ENCODE data around the gene PTPRCAP. TPM values are rescaled to one million over a fixed set of nuclear protein-coding genes. Genes with fewer than 3 reads are reported as not detected.

Gene PTPRCAP
- total RNA-seq, 2 donors from 2014 or later: 1.9 to 2.8 TPM

DNA sequence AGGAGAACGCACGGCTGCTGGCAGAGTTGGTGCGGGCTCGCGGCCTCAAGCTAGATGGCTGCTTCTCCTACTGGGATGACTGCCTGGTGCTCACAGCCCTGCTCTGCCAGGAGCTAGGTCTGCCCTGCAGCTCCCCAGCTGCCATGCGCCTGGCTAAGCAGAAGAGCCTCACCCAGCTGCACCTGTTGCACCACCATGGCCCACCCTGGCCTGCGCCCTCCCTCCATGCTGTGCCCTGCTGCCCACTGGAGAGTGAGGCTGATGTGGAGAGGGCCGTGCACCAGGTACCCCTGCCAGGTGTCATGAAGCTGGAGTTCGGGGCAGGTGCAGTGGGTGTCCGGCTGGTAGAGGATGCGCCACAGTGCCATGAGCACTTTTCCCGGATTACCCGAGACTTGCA lies 14.0 kb downstream of the PTPRCAP start:
- Histone ChIP-seq H3K4me3 (no peak overlapping the region), H3K27ac (no peak overlapping the region), H3K9me3 (no peaks in the 10 kb centered on the region), H3K36me3 (no peaks in the 10 kb centered on the region), H3K4me1 (peaks cover 0 to 32% of the 10 kb centered on the region in 2 donors), H3K27me3 (no peaks in the 10 kb centered on the region)
- no peak for TF ChIP-seq CTCF (IDR thresholded peaks at IDR 0.05)
- DNase-seq (ENCODE audit: low spot score): no peak

DNA sequence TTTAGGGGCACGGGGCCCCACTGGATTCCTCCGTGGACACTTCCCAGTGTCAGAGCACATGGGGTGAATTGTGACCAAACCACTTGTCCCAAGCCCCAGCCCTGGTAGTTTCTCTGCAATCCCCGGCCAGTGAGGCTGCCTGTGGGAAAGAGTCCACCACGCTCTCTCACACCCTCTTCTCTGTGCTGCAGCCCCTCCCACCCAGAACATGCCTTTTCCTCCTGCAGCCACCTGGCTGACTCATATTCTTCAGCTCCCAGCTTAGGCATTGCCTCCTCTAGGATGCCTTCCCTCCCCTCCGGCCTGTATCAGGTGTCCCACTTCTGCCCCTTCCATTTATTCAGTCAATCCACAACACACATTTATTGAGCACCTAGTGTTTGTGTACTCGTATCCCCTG lies 14.6 kb downstream of the PTPRCAP start:
- no peak for TF ChIP-seq CTCF (IDR thresholded peaks at IDR 0.05)
- no peaks in the 10 kb centered on the region for H3K27me3 ChIP-seq
- H3K27ac ChIP-seq: no peak overlapping the region
- H3K36me3 ChIP-seq: no peaks in the 10 kb centered on the region
- DNase-seq (ENCODE audit: low spot score): no peak
- H3K4me3 ChIP-seq: no peak overlapping the region
- peaks cover 0 to 37% of the 10 kb centered on the region in 2 donors for H3K4me1 ChIP-seq
- no peaks in the 10 kb centered on the region for H3K9me3 ChIP-seq

GRCh38 chr11:67421430-67422031 lies 16.0 kb downstream of the PTPRCAP start:
- no peak for TF ChIP-seq CTCF (IDR thresholded peaks at IDR 0.05)
- no peak for DNase-seq (ENCODE audit: low spot score)
- peak overlapping the region; percentile 87 to 90 for H3K27ac ChIP-seq
- no peaks in the 10 kb centered on the region for H3K27me3 ChIP-seq
- peaks cover 0 to 45% of the 10 kb centered on the region in 2 donors for H3K4me1 ChIP-seq
- H3K4me3 ChIP-seq: peak overlapping the region in 1 of 2 donors; percentile 63
- H3K9me3 ChIP-seq: no peaks in the 10 kb centered on the region
- H3K36me3 ChIP-seq: no peaks in the 10 kb centered on the region

- Histone ChIP-seq H3K36me3 (no peaks in the 10 kb centered on the region), H3K9me3 (no peaks in the 10 kb centered on the region), H3K27me3 (no peaks in the 10 kb centered on the region), H3K4me1 (peaks cover 0 to 52% of the 10 kb centered on the region in 2 donors), H3K27ac (peak overlapping the region; percentile 87 to 90), H3K4me3 (peak overlapping the region; percentile 34 to 63)
- DNase-seq (ENCODE audit: low spot score): peak; percentile 97
- no peak for TF ChIP-seq CTCF (IDR thresholded peaks at IDR 0.05)
These were observed 16.6 kb downstream of the PTPRCAP start for GRCh38 chr11:67420646-67421429.

DNA sequence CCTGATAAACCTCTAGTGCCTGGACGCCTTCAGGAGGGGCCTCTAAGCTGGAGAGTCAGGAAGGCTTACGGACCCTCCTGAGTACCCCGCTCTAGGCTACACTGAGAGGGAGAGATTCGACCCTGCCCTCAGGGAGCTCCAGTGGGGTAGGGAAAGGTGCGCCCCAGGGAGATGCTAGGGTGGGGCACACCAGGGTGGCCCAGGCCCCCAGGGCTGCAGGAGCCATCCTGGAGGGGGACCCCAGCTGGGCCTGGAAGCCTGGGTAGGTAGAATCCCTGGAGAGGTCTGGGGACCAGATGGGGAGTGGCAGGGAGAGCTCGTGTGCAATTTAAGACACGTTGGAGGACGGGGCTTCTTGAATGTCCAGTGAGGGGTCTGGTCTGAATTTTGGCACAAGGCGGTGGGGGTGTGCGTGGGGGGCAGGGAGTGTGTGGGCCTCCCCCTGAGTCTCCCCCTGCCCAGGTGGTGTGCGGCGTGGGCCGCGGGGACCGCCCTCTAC lies 17.3 kb downstream of the PTPRCAP start:
- Histone ChIP-seq H3K27ac (peak overlapping the region; percentile 87 to 90), H3K36me3 (no peaks in the 10 kb centered on the region), H3K4me1 (peaks cover 0 to 57% of the 10 kb centered on the region in 2 donors), H3K4me3 (peak overlapping the region; percentile 34 to 63), H3K9me3 (no peaks in the 10 kb centered on the region), H3K27me3 (no peaks in the 10 kb centered on the region)
- no peak for TF ChIP-seq CTCF (IDR thresholded peaks at IDR 0.05)
- DNase-seq (ENCODE audit: low spot score): no peak
